Measurements from ENCODE around the gene CRHR1.

GRCh38 chr17:45848405-45848804 is 64.3 kb downstream of the CRHR1 start:
- TF ChIP-seq CTCF (IDR thresholded peaks at IDR 0.05) (no peak), TP53 (CRISPR knock-in tag; IDR thresholded peaks at IDR 0.05) (no peak), PHF8 (IDR thresholded peaks at IDR 0.05; ENCODE audit: borderline replicate concordance, low read depth) (no peak), POLR2A (IDR thresholded peaks at IDR 0.05; ENCODE audit: low read length) (no peak), CHD4 (IDR thresholded peaks at IDR 0.05; ENCODE audit: borderline replicate concordance) (no peak), ESRRA (IDR thresholded peaks at IDR 0.05; ENCODE audit: borderline replicate concordance, low read length) (no peak), CHD2 (IDR thresholded peaks at IDR 0.05; ENCODE audit: low read length, partially characterized antibody) (no peak), FOSL2 (IDR thresholded peaks at IDR 0.05) (no peak), FOSL2 (CRISPR knock-in tag; IDR thresholded peaks at IDR 0.05) (no peak), EP300 (IDR thresholded peaks at IDR 0.05) (no peak), MAX (IDR thresholded peaks at IDR 0.05) (no peak), MAFK (IDR thresholded peaks at IDR 0.05; ENCODE audit: partially characterized antibody) (no peak), RAD21 (conservative IDR thresholded peaks at IDR 0.05 in 1 of 2, IDR thresholded peaks at IDR 0.05 in 1 of 2) (no peak), SMC3 (IDR thresholded peaks at IDR 0.05) (no peak)
